ENCODE data around the gene GUCY1A2. TPM values are rescaled to one million over a fixed set of nuclear protein-coding genes. Genes with fewer than 3 reads are reported as not detected.
A peak's percentile ranks its signal among the peaks of the same experiment; 100 is the strongest.
"Not testable (repeated sequence)": the region's sequence is repeated elsewhere in the genome, so short reads cannot be mapped to it uniquely, and the experiment has no call there.

Gene GUCY1A2
- total RNA-seq, 8 experiments from 2014 or later: 3.1 to 22.5 (median 6.0) TPM

DNA sequence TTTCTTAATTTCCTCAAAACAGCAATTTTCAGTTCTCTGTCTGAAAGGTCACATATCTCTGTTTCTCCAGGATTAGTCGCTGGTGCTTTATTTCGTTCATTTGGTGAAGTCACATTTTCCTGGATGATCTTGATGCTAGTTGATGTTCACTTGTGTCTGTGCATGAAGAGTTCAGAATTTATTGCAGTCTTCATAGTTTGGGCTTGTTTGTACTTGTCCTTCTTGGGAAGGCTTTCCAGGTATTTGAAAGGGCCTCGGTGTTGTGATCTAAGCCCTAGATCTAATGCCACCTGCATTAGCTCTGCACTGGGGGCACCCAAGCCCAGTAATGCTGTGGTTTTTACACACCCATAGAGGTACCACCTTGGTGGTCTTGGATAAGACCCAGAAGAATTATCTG lies 228.9 kb downstream of the GUCY1A2 start:
- 32 to 96% (median 83%) methylated on average over 1 to 3 of the region's 3 CpGs for WGBS, 10 experiments
- ATAC-seq (replicated peaks in 6 of 8): no peak

DNA sequence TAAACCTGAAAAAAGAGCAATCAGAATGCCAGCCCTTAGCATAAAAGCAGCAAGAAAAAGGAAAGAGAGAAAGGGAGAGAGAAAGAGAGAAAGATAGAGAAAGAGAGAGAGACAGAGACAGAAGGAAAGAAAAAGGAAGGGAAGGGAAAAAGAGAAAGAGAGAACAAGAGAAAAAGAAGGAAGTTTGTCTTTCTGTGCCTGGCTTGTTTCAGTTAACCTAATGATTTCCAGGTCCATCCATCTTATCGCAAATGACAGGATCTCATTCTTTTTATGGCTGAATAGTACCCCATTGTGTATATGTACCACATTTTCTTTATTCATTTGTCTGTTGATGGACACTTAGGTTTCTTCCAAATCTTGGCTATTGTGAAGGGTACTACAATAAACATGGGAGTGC lies 230.8 kb downstream of the GUCY1A2 start:
- Histone ChIP-seq H3K4me3 (no peak overlapping the region), H3K27ac (no peak overlapping the region), H3K4me1 (replicated peaks in 1 of 2) (no peaks in the 10 kb centered on the region)
- no peak for ATAC-seq (replicated peaks in 6 of 8)
- WGBS, 10 experiments: 100% methylated on average over 1 of the region's 1 CpG; no CpG with 5 or more reads in 9 of the 10 experiments
- in situ Hi-C loops (cut with MboI; ENCODE audit: low pct_unique_long_range_greater_than_20kb in 2 of 9, low sequenced_read_pairs in 9 of 9, unreplicated experiment in 9 of 9): no loop called here

More for the DNA sequence above, 228.9 kb downstream of the GUCY1A2 start:
- in situ Hi-C loops (cut with MboI; ENCODE audit: low pct_unique_long_range_greater_than_20kb in 2 of 9, low sequenced_read_pairs in 9 of 9, unreplicated experiment in 9 of 9): no loop called here
- H3K4me3 ChIP-seq: no peak overlapping the region
- H3K4me1 ChIP-seq (replicated peaks in 1 of 2): no peaks in the 10 kb centered on the region
- no peak overlapping the region for H3K27ac ChIP-seq

DNA sequence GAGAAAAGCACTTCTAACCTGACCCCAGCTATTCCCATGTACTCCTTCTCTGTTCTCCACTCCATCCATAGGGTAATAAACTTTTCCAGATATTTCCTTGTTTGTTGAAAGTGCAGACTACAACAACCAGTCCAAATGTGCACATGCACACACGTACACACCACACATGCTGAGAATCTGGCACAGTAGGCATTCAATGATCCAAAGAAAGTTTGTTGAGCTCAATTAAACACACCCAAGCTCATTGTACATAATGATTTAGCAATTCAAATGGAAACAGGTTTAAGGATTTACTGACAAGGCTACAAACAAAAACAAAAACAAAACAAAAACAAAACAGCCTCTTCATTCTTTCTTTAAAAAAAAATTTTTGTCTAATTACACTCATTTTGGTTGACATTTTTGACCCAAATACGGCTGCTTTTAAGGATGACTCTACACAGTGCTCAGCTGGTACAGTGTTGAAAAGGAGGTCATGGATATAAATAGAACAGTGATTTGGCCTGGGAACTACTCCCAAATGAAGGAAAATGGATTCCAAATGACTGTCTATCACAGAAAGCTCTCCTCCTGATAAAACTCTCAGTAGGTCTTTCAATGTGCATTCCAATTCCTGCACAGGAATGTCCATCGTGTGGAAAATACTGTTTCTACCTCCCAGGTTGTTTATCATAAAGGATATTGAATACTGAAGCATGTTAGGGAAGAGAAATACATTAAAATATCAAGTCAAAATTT lies 232.2 kb downstream of the GUCY1A2 start:
- ATAC-seq (replicated peaks in 6 of 8): peak in 5 of 8 experiments; percentile 43 to 96 (median 78)
- Histone ChIP-seq H3K4me3 (no peak overlapping the region), H3K4me1 (replicated peaks in 1 of 2) (no peaks in the 10 kb centered on the region), H3K27ac (no peak overlapping the region)
- in situ Hi-C loops (cut with MboI; ENCODE audit: low pct_unique_long_range_greater_than_20kb in 2 of 9, low sequenced_read_pairs in 9 of 9, unreplicated experiment in 9 of 9): no loop called here
- 0 to 100% (median 82%) methylated on average over 2 to 3 of the region's 3 CpGs for WGBS, 10 experiments

DNA sequence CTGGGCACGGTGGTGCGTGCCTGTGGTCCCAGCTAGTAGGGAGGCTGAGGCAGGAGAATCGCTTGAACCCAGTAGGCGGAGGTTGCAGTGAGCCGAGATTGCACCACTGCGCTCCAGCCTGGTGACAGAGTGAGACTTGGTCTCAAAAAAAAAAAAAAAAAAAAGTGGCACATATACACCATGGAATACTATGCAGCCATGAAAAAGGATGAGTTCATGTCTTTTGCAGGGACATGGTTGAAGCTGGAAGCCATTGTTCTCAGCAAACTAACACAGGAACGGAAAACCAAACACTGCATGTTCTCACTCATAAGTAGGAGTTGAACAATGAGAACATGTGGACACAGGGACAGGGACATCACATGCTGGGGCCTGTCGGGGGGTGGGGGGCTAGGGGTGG lies 241.0 kb downstream of the GUCY1A2 start:
- ATAC-seq (replicated peaks in 6 of 8); in situ Hi-C loops (cut with MboI; ENCODE audit: low pct_unique_long_range_greater_than_20kb in 2 of 9, low sequenced_read_pairs in 9 of 9, unreplicated experiment in 9 of 9); H3K27ac ChIP-seq; H3K4me3 ChIP-seq; H3K4me1 ChIP-seq (replicated peaks in 1 of 2): not testable (repeated sequence)
- 90 to 100% (median 95%) methylated on average over 1 to 6 of the region's 8 CpGs; no CpG with 5 or more reads in 7 of the 10 experiments for WGBS, 10 experiments

DNA sequence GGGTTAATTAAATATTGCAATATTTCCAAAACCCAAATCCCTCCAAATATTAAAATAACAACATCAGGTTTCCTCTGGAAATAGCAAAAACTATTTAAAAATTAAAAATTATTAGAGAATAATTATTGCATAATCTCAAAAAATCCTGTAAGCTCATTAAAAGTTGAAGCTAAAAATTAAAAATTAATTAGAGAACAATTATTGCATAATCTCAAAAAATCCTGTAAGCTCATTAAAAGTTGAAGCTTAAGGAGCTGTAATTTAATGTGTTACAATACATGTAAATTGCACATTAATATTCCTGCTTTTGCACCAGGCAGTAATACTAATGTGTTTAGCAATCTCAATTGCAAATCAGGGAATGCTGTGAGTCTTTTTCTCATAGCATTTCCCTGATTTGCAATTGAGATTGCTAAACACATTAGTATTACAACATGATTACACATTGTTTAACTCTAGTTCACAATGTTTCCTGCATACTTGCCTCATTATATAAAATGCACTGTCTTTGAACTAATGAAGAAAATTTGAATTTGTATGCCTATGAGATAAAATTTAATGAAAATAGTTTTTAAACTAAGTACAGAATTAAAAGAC lies 247.7 kb downstream of the GUCY1A2 start:
- Histone ChIP-seq H3K4me1 (replicated peaks in 1 of 2) (peaks cover 2 to 12% of the 10 kb centered on the region in 2 donors), H3K27ac (no peak overlapping the region), H3K4me3 (no peak overlapping the region)
- peak in 3 of 8 experiments; percentile 75 to 94 (median 87) for ATAC-seq (replicated peaks in 6 of 8)
- in situ Hi-C loops (cut with MboI; ENCODE audit: low pct_unique_long_range_greater_than_20kb in 2 of 9, low sequenced_read_pairs in 9 of 9, unreplicated experiment in 9 of 9): no loop called here

DNA sequence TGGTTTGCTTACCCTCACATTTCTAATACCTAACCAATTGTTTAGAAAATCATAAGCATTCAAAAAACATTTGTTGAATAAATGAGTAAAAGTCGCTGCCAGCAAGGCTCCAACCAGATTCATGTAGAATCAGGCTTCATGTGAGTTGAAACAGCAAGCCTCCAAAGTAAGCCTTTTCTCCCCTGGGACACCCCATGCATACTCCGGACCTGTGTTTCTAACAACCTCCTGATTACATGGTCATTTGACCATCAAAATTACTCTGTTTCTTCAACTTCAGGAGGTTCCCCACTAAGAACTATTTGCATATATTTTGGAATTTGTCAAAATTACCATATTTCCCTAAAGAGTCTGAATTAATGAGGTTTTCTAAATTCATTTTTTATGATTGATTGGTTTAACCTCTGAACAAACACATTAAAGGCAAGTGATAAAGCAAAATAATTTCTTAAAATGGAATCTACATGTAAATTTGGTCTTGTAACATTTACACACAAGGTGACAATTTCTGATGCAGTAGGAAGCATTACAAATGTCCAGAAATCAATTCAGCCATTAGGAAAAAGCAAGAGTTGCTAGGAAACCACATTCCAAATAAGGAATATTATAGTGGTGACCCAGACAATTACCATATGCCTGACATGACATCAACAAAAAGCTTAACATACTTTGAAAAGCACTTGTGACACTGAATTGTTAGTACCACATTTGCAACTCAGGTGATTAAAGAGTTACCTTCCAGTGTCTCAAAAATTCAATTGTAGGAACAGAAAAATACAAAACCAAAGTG lies 252.6 kb downstream of the GUCY1A2 start:
- ATAC-seq (replicated peaks in 6 of 8): peak; percentile 50 to 85 (median 68)
- Histone ChIP-seq H3K27ac (no peak overlapping the region), H3K4me1 (replicated peaks in 1 of 2) (peaks cover 6 to 18% of the 10 kb centered on the region in 2 donors), H3K4me3 (no peak overlapping the region)
- in situ Hi-C loops (cut with MboI; ENCODE audit: low pct_unique_long_range_greater_than_20kb in 2 of 9, low sequenced_read_pairs in 9 of 9, unreplicated experiment in 9 of 9): no loop called here
- 10 to 92% (median 60%) methylated on average over 1 to 2 of the region's 2 CpGs for WGBS, 10 experiments

DNA sequence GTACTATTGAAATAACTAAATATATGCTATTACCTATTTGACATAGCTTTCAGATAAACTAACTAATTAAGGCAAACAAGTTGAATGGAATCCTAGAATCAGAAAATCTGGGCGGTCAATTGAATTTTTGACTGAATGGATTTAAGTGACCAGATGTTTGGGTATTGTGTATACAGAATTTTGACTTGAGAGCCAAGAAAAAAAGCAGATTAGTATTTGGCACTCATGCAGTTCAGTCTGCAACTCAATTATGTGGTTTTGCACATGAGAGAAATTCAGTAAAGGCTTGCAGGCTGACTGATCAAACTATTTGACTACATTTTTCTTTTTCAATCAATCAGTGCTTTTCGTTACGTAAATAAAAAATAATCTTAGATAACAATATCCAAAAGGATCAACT lies 254.8 kb downstream of the GUCY1A2 start:
- no peak overlapping the region for H3K27ac ChIP-seq
- peaks cover 6 to 13% of the 10 kb centered on the region in 2 donors for H3K4me1 ChIP-seq (replicated peaks in 1 of 2)
- no peak for ATAC-seq (replicated peaks in 6 of 8)
- in situ Hi-C loops (cut with MboI; ENCODE audit: low pct_unique_long_range_greater_than_20kb in 2 of 9, low sequenced_read_pairs in 9 of 9, unreplicated experiment in 9 of 9): no loop called here
- H3K4me3 ChIP-seq: no peak overlapping the region
- WGBS, 10 experiments: 36 to 100% (median 95%) methylated on average over 1 to 3 of the region's 3 CpGs

DNA sequence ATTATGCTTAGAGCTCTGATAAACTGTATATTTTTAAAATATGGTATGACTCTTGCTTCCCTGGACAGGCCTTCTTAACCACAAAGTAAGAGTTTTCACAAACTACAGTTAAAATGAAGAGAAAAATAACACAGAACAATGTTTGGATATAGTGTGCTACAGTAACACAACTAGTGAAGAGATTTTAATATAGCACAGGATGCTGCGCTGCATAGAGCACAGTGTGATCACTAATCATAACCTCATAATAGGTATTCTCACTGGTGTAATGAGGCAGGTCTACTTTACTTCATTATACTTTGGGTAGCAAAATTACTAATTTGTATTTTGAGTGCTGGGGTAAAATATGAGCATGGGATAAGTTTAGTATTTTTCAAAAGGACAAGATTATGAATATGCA lies 256.5 kb downstream of the GUCY1A2 start:
- no peak for ATAC-seq (replicated peaks in 6 of 8)
- peaks cover 6 to 13% of the 10 kb centered on the region in 2 donors for H3K4me1 ChIP-seq (replicated peaks in 1 of 2)
- 70 to 100% (median 93%) methylated on average over 1 of the region's 1 CpG; no CpG with 5 or more reads in 2 of the 10 experiments for WGBS, 10 experiments
- H3K27ac ChIP-seq: no peak overlapping the region
- in situ Hi-C loops (cut with MboI; ENCODE audit: low pct_unique_long_range_greater_than_20kb in 2 of 9, low sequenced_read_pairs in 9 of 9, unreplicated experiment in 9 of 9): no loop called here
- H3K4me3 ChIP-seq: no peak overlapping the region

DNA sequence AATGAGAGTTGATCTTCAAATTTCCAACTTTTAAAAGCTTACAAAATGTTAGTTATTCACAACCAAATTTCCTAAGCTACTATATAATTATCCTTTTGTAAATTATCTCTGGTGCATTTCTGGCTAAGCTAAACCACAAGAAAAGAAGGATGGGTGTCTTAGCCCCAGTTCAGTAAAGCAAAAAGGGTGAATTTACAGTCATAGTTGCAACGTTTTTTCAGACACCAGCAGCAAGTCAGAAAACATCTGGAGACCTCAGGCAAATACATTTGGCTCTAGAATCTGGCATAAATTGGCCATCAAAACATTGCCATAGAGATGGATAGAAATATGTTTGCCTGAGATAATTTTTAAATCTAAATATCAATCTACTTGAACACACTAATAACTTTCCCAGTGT lies 257.0 kb downstream of the GUCY1A2 start:
- in situ Hi-C loops (cut with MboI; ENCODE audit: low pct_unique_long_range_greater_than_20kb in 2 of 9, low sequenced_read_pairs in 9 of 9, unreplicated experiment in 9 of 9): no loop called here

DNA sequence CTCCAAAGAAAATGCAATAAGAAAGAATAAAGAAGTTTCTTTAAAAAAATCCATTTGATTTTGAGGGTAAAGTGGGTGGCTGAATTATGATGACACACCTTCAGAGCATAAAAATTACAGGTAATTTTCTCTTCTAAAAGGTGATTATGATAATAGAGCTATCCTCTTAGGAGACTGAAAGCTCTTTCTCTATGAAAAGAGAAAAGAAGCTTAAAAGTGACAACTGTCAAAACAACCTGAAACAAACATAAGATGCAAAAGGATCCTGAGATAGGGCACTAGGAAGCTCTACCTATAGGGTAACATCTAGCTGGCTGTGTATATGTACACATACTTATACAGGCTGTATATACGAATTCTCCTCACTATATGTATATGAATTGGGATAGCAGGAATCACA lies 270.2 kb downstream of the GUCY1A2 start:
- no peak for ATAC-seq (replicated peaks in 6 of 8)
- H3K27ac ChIP-seq: no peak overlapping the region
- WGBS, 10 experiments: 9 to 86% (median 71%) methylated on average over 1 of the region's 1 CpG; no CpG with 5 or more reads in 3 of the 10 experiments
- no peaks in the 10 kb centered on the region for H3K4me1 ChIP-seq (replicated peaks in 1 of 2)
- in situ Hi-C loops (cut with MboI; ENCODE audit: low pct_unique_long_range_greater_than_20kb in 2 of 9, low sequenced_read_pairs in 9 of 9, unreplicated experiment in 9 of 9): loop anchor here in 2 of 9 experiments (25.0 kb wide), 1 partner anchor 264 kb away; the partner anchor contains the start of gene GUCY1A2 (in 2 of the 2)
- no peak overlapping the region for H3K4me3 ChIP-seq

More for the DNA sequence above, 257.0 kb downstream of the GUCY1A2 start:
- 0 to 20% (median 14%) methylated on average over 1 of the region's 1 CpG; no CpG with 5 or more reads in 3 of the 10 experiments for WGBS, 10 experiments
- Histone ChIP-seq H3K4me3 (no peak overlapping the region), H3K27ac (no peak overlapping the region), H3K4me1 (replicated peaks in 1 of 2) (peaks cover 6 to 13% of the 10 kb centered on the region in 2 donors)
- no peak for ATAC-seq (replicated peaks in 6 of 8)

DNA sequence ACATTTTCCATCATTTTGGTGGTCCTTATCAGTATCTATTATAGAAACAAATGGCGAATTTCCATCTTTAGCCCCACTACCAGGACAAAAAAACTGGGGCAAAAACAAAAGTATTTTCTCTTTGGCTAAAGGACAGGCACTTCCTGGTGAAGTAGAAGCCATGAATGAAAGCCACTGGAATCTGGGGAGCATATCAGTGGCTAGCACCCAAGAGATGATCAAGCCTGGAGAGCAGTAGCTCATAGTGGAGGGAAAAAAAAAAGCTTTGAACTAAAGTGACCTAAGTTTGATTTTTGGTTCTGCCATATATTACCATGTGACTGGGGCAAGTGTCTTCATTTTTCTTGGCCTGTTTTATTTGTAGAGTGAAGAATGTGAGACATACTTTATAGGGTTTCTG lies 272.3 kb downstream of the GUCY1A2 start:
- ATAC-seq (replicated peaks in 6 of 8): no peak
- 0 to 100% (median 71%) methylated on average over 1 of the region's 1 CpG; no CpG with 5 or more reads in 3 of the 10 experiments for WGBS, 10 experiments

DNA sequence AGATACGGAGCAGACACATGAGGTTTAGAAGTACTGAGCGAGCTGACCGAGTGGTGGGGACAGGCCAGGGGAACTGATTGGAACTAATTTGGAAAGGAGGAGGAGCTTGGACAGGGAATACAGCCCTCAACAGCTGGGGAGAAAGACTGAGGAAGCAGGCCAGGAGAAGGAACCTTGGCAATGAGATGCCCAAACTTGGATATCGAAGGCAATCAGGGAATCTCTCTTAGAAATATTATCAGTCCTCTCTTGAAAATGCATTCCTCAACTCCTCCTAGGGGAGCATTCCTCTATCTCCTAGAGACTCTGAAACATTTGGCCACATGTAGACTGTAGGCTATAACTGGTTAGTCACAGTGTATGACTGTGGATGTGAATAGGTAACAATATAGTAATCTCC lies 284.6 kb downstream of the GUCY1A2 start:
- Histone ChIP-seq H3K27ac (no peak overlapping the region), H3K4me1 (replicated peaks in 1 of 2) (no peaks in the 10 kb centered on the region), H3K4me3 (no peak overlapping the region)
- peak in 4 of 8 experiments; percentile 31 to 71 (median 60) for ATAC-seq (replicated peaks in 6 of 8)
- in situ Hi-C loops (cut with MboI; ENCODE audit: low pct_unique_long_range_greater_than_20kb in 2 of 9, low sequenced_read_pairs in 9 of 9, unreplicated experiment in 9 of 9): loop anchor here in 2 of 9 experiments (25.0 kb wide), 1 partner anchor 279 kb away; the partner anchor contains the start of gene GUCY1A2 (in 2 of the 2)
- 24 to 92% (median 63%) methylated on average over 1 to 4 of the region's 4 CpGs; no CpG with 5 or more reads in 2 of the 10 experiments for WGBS, 10 experiments

More for the DNA sequence above, 272.3 kb downstream of the GUCY1A2 start:
- in situ Hi-C loops (cut with MboI; ENCODE audit: low pct_unique_long_range_greater_than_20kb in 2 of 9, low sequenced_read_pairs in 9 of 9, unreplicated experiment in 9 of 9): loop anchor here in 2 of 9 experiments (25.0 kb wide), 1 partner anchor 266 kb away; the partner anchor contains the start of gene GUCY1A2 (in 2 of the 2)
- H3K4me3 ChIP-seq: no peak overlapping the region
- no peaks in the 10 kb centered on the region for H3K4me1 ChIP-seq (replicated peaks in 1 of 2)
- H3K27ac ChIP-seq: no peak overlapping the region

DNA sequence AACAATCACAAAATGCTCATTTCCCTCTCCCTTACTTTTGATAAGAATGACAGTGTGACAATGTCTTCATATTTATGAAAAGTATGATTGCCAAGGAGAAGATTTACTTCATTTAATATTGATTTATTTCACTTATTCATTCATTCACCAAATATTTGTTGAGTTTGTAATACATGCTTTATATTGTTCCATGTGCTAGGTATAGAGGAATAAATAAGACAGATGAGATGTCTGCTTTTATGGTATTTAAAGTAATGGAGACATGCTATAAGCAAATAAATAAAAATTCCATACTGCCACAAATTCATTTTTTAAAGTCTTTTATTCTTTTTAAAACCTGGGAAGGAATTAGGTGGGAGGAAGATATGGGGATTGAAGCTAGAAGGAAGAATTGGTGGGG lies 289.4 kb downstream of the GUCY1A2 start:
- in situ Hi-C loops (cut with MboI; ENCODE audit: low pct_unique_long_range_greater_than_20kb in 2 of 9, low sequenced_read_pairs in 9 of 9, unreplicated experiment in 9 of 9): loop anchor here in 3 of 9 experiments (10.0 to 25.0 kb wide), 2 partner anchors 283 to 286 kb away; partner anchors contain the start of gene GUCY1A2 (in 3 of the 3)
- Histone ChIP-seq H3K4me1 (replicated peaks in 1 of 2) (no peaks in the 10 kb centered on the region), H3K4me3 (no peak overlapping the region), H3K27ac (no peak overlapping the region)
- peak in 1 of 8 experiments; percentile 54 for ATAC-seq (replicated peaks in 6 of 8)
